ENCODE data around the gene CEP170B.

Gene CEP170B

GRCh38 chr14:104930526-104931303 is 65.6 kb downstream of the CEP170B start:
- TF ChIP-seq, protein P1, sequence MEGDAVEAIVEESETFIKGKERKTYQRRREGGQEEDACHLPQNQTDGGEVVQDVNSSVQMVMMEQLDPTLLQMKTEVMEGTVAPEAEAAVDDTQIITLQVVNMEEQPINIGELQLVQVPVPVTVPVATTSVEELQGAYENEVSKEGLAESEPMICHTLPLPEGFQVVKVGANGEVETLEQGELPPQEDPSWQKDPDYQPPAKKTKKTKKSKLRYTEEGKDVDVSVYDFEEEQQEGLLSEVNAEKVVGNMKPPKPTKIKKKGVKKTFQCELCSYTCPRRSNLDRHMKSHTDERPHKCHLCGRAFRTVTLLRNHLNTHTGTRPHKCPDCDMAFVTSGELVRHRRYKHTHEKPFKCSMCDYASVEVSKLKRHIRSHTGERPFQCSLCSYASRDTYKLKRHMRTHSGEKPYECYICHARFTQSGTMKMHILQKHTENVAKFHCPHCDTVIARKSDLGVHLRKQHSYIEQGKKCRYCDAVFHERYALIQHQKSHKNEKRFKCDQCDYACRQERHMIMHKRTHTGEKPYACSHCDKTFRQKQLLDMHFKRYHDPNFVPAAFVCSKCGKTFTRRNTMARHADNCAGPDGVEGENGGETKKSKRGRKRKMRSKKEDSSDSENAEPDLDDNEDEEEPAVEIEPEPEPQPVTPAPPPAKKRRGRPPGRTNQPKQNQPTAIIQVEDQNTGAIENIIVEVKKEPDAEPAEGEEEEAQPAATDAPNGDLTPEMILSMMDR (IDR thresholded peaks at IDR 0.05; ENCODE audit: borderline replicate concordance, insufficient read depth, low read depth, low read length) = no peak
- no peak overlapping the region for H3K4me3 ChIP-seq (ENCODE audit: low read depth, low read length)

- H3K4me3 ChIP-seq (ENCODE audit: low read depth, low read length) = no peak overlapping the region
- TF ChIP-seq, protein P1 (IDR thresholded peaks at IDR 0.05; ENCODE audit: borderline replicate concordance, insufficient read depth, low read depth, low read length) = no peak
Measured at GRCh38 chr14:104931304-104931770, 66.3 kb downstream of the CEP170B start.

- TF ChIP-seq, protein P1 (IDR thresholded peaks at IDR 0.05; ENCODE audit: borderline replicate concordance, insufficient read depth, low read depth, low read length) = no peak
- H3K4me3 ChIP-seq (ENCODE audit: low read depth, low read length) = no peak overlapping the region
Measured at GRCh38 chr14:104931771-104932675, 67.0 kb downstream of the CEP170B start.

GRCh38 chr14:104932676-104933631 is 67.9 kb downstream of the CEP170B start:
- TF ChIP-seq, protein P1 (IDR thresholded peaks at IDR 0.05; ENCODE audit: borderline replicate concordance, insufficient read depth, low read depth, low read length) = peak; percentile 89
- H3K4me3 ChIP-seq (ENCODE audit: low read depth, low read length) = peak overlapping the region; percentile 21

DNA sequence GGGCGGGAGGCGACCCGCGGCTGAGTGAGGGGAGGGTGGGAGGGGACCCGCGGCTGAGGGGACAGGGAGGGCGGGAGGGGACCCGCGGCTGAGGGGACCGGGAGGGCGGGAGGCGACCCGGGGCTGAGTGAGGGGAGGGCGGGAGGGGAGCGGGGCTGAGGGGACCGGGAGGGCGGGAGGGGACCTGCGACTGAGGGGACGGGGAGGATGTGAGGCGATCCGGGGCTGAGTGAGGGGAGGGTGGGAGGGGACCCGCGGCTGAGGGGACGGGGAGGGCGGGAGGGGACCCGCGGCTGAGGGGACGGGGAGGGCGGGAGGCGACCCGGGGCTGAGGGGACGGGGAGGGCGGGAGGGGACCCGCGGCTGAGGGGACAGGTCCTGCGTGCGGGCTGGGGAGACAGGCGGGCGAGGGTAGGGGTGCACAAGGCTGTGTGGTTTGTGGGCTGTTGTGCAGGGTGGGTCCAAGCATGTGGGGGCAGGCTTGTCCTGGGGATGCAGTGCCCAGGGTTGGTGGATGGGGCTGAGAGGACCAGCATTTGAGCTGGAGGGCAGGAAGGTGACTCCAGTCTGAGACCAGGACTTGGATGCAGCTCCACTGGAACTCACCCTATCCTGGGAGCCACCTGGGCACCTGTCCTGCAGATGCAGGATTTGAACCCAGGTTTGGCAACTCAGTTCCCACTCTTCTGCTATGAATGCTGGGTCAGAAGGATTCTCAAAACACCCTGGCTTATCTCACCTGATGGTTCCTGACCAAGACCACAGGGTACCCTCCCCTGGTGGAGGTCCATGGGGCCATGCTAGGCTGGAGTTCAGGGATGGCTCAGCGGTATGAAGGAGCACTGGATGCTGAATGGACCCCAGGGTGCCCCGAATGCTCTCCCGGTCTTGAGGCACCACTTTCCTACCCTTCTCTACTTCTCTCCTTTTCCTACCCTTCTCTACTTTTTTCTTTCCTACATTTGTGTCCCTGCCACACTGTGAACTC is 69.0 kb downstream of the CEP170B start:
- no peak overlapping the region for H3K4me3 ChIP-seq (ENCODE audit: low read depth, low read length)
- TF ChIP-seq, protein P1 (IDR thresholded peaks at IDR 0.05; ENCODE audit: borderline replicate concordance, insufficient read depth, low read depth, low read length) = no peak
